K562 (cell line): ENCODE results near the gene RPS27. TPM values are rescaled to one million over a fixed set of nuclear protein-coding genes. Genes with fewer than 3 reads are reported as not detected.

Experiments
- BRCA1 ChIP-seq, 2 experiments: fragments of 450-650 bp in 1 of 2; sonication (generic) in 1 of 2; formaldehyde crosslinking in 1 of 2; IDR thresholded peaks; 2 replicates each; pipeline versions ENCODE4 v1.5.0 to v1.6.1; 2017 to 2020; ENCODE audit warnings: mild to moderate bottlenecking in 1 of 2, missing genetic modification reagents in 1 of 2
- ERF ChIP-seq: fragments of 450-650 bp; formaldehyde crosslinking; IDR thresholded peaks from 2 replicates; pipeline ENCODE4 v1.4.0; 2020; ENCODE audit warnings: mild to moderate bottlenecking, mixed read lengths
- HNRNPK ChIP-seq: fragments of 200-400 bp; formaldehyde crosslinking; IDR thresholded peaks from one replicate; pipeline ENCODE4 v1.6.1; 2018; ENCODE audit warnings: mild to moderate bottlenecking, low read depth, low read length; ENCODE audit not compliant: poor library complexity, severe bottlenecking
- HSF4 ChIP-seq: fragments of 250-450 bp; sonication (Bioruptor Pico); IDR thresholded peaks from 2 replicates; pipeline ENCODE4 v2.1.2; 2022; ENCODE audit warnings: mild to moderate bottlenecking, moderate library complexity, borderline replicate concordance
- KLF1 ChIP-seq: fragments of 450-650 bp; IDR thresholded peaks from 2 replicates; pipeline ENCODE4 v1.6.1; 2016; ENCODE audit warnings: missing genetic modification characterization, missing compliant biosample characterization
- NUFIP1 ChIP-seq: fragments of 450-650 bp; IDR thresholded peaks from 2 replicates; pipeline ENCODE4 v1.6.1; 2018; ENCODE audit not compliant: partially characterized antibody
- PHF20 ChIP-seq: fragments of 450-650 bp; IDR thresholded peaks from 2 replicates; pipeline ENCODE4 v1.6.1; 2018; ENCODE audit not compliant: partially characterized antibody
- POLR2AphosphoS5 ChIP-seq: IDR thresholded peaks from 2 replicates; pipeline ENCODE4 v1.6.1; 2011; ENCODE audit warnings: mild to moderate bottlenecking, low read depth, low read length, moderate library complexity; ENCODE audit not compliant: control insufficient read depth, insufficient read depth
- PURB ChIP-seq: sonication (generic); formaldehyde crosslinking; IDR thresholded peaks from 2 replicates; pipeline ENCODE4 v1.9.0; 2021; ENCODE audit warnings: low read depth, mild to moderate bottlenecking, missing genetic modification reagents
- SUPT5H ChIP-seq: fragments of 450-650 bp; IDR thresholded peaks from 2 replicates; pipeline ENCODE4 v1.6.1; 2016
- TAF1 ChIP-seq: IDR thresholded peaks from 2 replicates; pipeline ENCODE4 v1.6.1; 2011; ENCODE audit warnings: mild to moderate bottlenecking, low read length, moderate library complexity; ENCODE audit not compliant: insufficient read depth, control insufficient read depth, severe bottlenecking; ENCODE audit errors: extremely low read depth
- TCFL5 ChIP-seq: fragments of 250-450 bp; sonication (Bioruptor Pico); conservative IDR thresholded peaks from 2 replicates; pipeline ENCODE4 v1.6.1; 2021; ENCODE audit warnings: mild to moderate bottlenecking, moderate library complexity, matching md5 sums
- TEAD2 ChIP-seq: fragments of 450-650 bp; IDR thresholded peaks from 2 replicates; pipeline ENCODE4 v1.6.1; 2016; ENCODE audit warnings: missing genetic modification characterization, control low read depth, missing compliant biosample characterization
- ZNF197 ChIP-seq: fragments of 200-800 bp; sonication (Bioruptor generic); IDR thresholded peaks from 2 replicates; pipeline ENCODE4 v1.6.1; 2016; ENCODE audit warnings: low read depth, missing genetic modification characterization, missing compliant biosample characterization
- ZNF24 ChIP-seq: fragments of 450-650 bp; IDR thresholded peaks from 2 replicates; pipeline ENCODE4 v1.6.1; 2016
- ZNF354B ChIP-seq: fragments of 250-450 bp; sonication (Bioruptor Pico); IDR thresholded peaks from 2 replicates; pipeline ENCODE4 v1.4.0; 2020
- ZNF444 ChIP-seq: fragments of 250-450 bp; sonication (Bioruptor Pico); IDR thresholded peaks from 2 replicates; pipeline ENCODE4 v1.4.0; 2020; ENCODE audit warnings: mild to moderate bottlenecking, moderate library complexity
- ZZZ3 ChIP-seq: fragments of 450-650 bp; IDR thresholded peaks from 2 replicates; pipeline ENCODE4 v1.6.1; 2016; ENCODE audit warnings: antibody characterized with exemption, mild to moderate bottlenecking, moderate library complexity
- polyA plus RNA-seq, 8 experiments: library from polyadenylated mRNA; depleted of rRNA in 4 of 8; stranded (reverse) in 5 of 8; unstranded in 3 of 8; fragments of >200 nt; fragmentation: Nextera tagmentation in 2 of 8; fragmentation: Illumina TruSeq in 1 of 8; extraction: Ambion mirVana in 2 of 8; extraction: Trizol in 1 of 8; gene quantifications; 2 replicates each; pipeline versions ENCODE4 v1.2.1 to v1.2.3, GENCODE V29; 2011 to 2014; ENCODE audit warnings: inconsistent platforms in 1 of 8, missing spikeins in 1 of 8
- total RNA-seq, 7 experiments: library from RNA; depleted of rRNA in 6 of 7; stranded (reverse); fragments of >200 nt in 6 of 7; fragmentation: Illumina TruSeq in 2 of 7; extraction: Trizol in 2 of 7; gene quantifications; 2 replicates each; pipeline versions ENCODE4 v1.2.1 to v1.2.3, GENCODE V29; 2011 to 2021; ENCODE audit warnings: low replicate concordance in 1 of 7
- TF ChIP-seq, protein P1 (sequence below): IDR thresholded peaks from 2 replicates; pipeline ENCODE4 v1.6.1; 2011; ENCODE audit not compliant: insufficient read length; ENCODE audit errors: extremely low read depth
- TF ChIP-seq, protein P2 (sequence below): sonication (generic); formaldehyde crosslinking; IDR thresholded peaks from 2 replicates; pipeline ENCODE4 v1.9.0; 2022; ENCODE audit warnings: mild to moderate bottlenecking, missing genetic modification reagents
- TF ChIP-seq, protein P3 (sequence below): sonication (generic); formaldehyde crosslinking; IDR thresholded peaks from 2 replicates; pipeline ENCODE4 v1.8.0; 2022; ENCODE audit warnings: missing genetic modification reagents, mild to moderate bottlenecking, borderline replicate concordance
- TF ChIP-seq, protein P4 (sequence below): sonication (generic); IDR thresholded peaks from 2 replicates; pipeline ENCODE4 v1.6.1; 2016

RPS27 gene
- total and polyA plus RNA-seq, 9 of the 15 experiments (the other 6 are each of a cell fraction or from before 2014, with no cell fraction given), result 2,091 to 9,377 (median 6,706) TPM

DNA sequence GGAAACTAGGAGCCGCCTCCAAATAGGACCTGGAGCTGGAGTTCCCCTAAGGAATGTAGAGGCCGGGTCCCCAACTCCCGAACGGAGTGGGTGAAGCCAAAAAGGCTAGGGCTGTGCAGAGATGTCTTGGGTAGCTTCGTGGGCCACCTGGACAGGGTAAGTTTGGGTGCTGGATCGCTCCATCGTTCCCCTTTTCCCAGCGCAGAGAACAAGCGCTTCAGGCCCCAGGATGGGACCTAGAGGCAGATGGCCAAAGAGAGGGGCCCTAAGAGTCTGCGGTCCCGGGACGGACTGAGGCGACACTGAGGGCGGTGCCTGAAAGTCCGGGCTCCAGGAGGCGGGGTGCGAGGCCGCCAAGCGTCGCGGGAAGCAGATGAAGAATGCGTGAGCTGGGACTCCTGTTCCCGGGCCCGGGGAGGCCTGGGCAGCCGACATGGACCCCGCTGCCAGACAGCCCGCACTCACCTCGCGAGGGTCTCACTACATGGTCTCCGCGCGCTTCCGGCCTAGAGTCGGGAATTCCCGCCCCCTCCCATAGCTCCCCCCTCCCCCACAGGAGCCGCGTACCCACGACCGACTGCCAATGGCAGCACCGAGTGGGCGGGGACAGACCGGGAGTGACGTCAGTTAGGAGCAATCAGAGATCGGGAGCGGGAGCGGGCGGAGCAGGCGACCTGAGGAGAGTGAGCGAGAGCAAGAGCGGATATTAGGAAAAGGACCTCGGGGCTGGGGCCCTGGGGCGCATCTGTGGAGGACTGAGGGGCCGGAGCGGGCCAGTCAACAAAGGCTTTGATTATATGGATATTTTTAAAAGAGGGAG is 27.3 kb upstream of the RPS27 start, which contains the start of gene SLC39A1 (continued):
- TF ChIP-seq, protein P1, sequence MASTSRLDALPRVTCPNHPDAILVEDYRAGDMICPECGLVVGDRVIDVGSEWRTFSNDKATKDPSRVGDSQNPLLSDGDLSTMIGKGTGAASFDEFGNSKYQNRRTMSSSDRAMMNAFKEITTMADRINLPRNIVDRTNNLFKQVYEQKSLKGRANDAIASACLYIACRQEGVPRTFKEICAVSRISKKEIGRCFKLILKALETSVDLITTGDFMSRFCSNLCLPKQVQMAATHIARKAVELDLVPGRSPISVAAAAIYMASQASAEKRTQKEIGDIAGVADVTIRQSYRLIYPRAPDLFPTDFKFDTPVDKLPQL, result no peak
- peak; percentile 75 for TF ChIP-seq SUPT5H
- TF ChIP-seq BRCA1 (IDR thresholded peaks at IDR 0.05), result no peak
- no peak for TF ChIP-seq BRCA1 (CRISPR knock-in tag; IDR thresholded peaks at IDR 0.05)
- no peak for TF ChIP-seq PHF20
- TF ChIP-seq ZNF197, result no peak
- no peak for TF ChIP-seq KLF1 (tag)
- TF ChIP-seq ZNF24, result no peak
- no peak for TF ChIP-seq TCFL5 (CRISPR knock-in tag)
- TF ChIP-seq ZNF354B (CRISPR knock-in tag), result no peak
- no peak for TF ChIP-seq PURB (CRISPR knock-in tag)
- TF ChIP-seq ZNF444 (CRISPR knock-in tag), result no peak
- TF ChIP-seq ZZZ3, result no peak
- no peak for TF ChIP-seq HSF4 (CRISPR knock-in tag)
- TF ChIP-seq HNRNPK, result no peak
- no peak; the same call in none of the 2 replicates for TF ChIP-seq POLR2AphosphoS5
- TF ChIP-seq NUFIP1, result no peak
- no peak for TF ChIP-seq TEAD2
- TF ChIP-seq ERF (CRISPR knock-in tag), result no peak; the same call in 1 of the 2 replicates
- TF ChIP-seq, protein P2, sequence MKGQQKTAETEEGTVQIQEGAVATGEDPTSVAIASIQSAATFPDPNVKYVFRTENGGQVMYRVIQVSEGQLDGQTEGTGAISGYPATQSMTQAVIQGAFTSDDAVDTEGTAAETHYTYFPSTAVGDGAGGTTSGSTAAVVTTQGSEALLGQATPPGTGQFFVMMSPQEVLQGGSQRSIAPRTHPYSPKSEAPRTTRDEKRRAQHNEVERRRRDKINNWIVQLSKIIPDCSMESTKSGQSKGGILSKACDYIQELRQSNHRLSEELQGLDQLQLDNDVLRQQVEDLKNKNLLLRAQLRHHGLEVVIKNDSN (CRISPR knock-in tag), result no peak
- peak; percentile 61 for TF ChIP-seq TAF1
- TF ChIP-seq, protein P3, sequence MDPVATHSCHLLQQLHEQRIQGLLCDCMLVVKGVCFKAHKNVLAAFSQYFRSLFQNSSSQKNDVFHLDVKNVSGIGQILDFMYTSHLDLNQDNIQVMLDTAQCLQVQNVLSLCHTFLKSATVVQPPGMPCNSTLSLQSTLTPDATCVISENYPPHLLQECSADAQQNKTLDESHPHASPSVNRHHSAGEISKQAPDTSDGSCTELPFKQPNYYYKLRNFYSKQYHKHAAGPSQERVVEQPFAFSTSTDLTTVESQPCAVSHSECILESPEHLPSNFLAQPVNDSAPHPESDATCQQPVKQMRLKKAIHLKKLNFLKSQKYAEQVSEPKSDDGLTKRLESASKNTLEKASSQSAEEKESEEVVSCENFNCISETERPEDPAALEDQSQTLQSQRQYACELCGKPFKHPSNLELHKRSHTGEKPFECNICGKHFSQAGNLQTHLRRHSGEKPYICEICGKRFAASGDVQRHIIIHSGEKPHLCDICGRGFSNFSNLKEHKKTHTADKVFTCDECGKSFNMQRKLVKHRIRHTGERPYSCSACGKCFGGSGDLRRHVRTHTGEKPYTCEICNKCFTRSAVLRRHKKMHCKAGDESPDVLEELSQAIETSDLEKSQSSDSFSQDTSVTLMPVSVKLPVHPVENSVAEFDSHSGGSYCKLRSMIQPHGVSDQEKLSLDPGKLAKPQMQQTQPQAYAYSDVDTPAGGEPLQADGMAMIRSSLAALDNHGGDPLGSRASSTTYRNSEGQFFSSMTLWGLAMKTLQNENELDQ (CRISPR knock-in tag), result 0 out of 2 replicates have a peak, but pooled peaks have one; percentile 31
- TF ChIP-seq, protein P4, sequence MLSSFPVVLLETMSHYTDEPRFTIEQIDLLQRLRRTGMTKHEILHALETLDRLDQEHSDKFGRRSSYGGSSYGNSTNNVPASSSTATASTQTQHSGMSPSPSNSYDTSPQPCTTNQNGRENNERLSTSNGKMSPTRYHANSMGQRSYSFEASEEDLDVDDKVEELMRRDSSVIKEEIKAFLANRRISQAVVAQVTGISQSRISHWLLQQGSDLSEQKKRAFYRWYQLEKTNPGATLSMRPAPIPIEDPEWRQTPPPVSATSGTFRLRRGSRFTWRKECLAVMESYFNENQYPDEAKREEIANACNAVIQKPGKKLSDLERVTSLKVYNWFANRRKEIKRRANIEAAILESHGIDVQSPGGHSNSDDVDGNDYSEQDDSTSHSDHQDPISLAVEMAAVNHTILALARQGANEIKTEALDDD, result no peak
